Neural crest cell (in vitro differentiated cells): ENCODE results near the gene B3GLCT. TPM values are rescaled to one million over a fixed set of nuclear protein-coding genes. Genes with fewer than 3 reads are reported as not detected.

ENCODE experiments used
- DNase-seq: peaks from one replicate; pipeline ENCODE4 v3.0.0; 2021; ENCODE audit warnings: low read depth, mixed read lengths, low spot score
- H3K27ac Mint-ChIP-seq: one replicate; pipeline ENCODE4 v1.8.0; 2021; ENCODE audit warnings: mild to moderate bottlenecking, mixed read lengths; ENCODE audit not compliant: unreplicated experiment
- H3K27me3 Mint-ChIP-seq: 2 replicates; pipeline ENCODE4 v1.8.0; 2021; ENCODE audit warnings: low read depth, mild to moderate bottlenecking, mixed read lengths
- H3K36me3 Mint-ChIP-seq: 2 replicates; pipeline ENCODE4 v1.8.0; 2021; ENCODE audit warnings: low read depth, mild to moderate bottlenecking, mixed read lengths
- H3K4me1 Mint-ChIP-seq: 2 replicates; pipeline ENCODE4 v1.8.0; 2021; ENCODE audit warnings: mixed read lengths
- H3K4me3 Mint-ChIP-seq: one replicate; pipeline ENCODE4 v1.8.0; 2021; ENCODE audit warnings: mild to moderate bottlenecking, mixed read lengths
- H3K9me3 Mint-ChIP-seq: 2 replicates; pipeline ENCODE4 v1.8.0; 2021; ENCODE audit warnings: mixed read lengths
- total RNA-seq: library from RNA; stranded (reverse); gene quantifications from 2 replicates; pipeline ENCODE4 v1.2.1, GENCODE V29; 2021
- TF ChIP-seq, protein P1 (sequence below): fragments of 200-600 bp; sonication (generic); conservative IDR thresholded peaks from 2 replicates; pipeline ENCODE4 v1.5.0; 2021; ENCODE audit warnings: antibody characterized with exemption, mild to moderate bottlenecking

The B3GLCT gene
- total RNA-seq, 1 donor from 2014 or later, result 16.8 TPM

DNA sequence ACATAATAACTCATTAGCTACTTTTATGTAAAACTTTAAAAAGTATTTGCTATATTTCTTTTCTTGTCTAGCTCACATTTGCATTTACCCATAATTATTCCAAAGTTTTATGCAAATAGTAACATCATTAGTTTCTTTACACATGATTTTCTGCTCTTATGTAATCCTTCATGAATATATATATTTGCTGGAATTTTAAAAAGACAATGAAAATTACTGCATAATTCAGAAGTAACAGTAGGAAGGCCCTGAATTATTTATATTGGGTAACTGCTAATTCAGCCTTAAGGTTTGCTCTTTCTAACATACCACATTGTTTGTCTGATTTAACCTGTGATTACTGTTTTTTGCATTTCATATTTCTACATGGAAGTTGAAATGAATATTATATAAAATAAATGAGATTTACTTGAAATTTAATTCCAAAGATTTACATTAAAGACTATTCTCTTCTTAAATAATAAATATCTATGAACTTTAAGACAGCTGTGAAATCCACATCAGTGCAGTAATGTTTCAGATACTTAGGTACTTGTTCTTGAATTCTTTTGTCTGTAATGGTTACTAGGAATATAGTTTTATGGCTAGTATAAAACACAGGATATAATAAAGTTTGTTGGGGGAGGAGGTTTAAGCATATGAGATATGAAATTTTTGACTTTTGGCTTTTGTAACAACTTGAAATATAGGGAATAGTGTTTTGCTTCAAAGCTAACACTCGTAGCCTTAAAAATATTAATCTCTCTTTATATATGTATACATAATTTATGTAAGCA, 46.0 kb downstream of the B3GLCT start:
- TF ChIP-seq, protein P1, sequence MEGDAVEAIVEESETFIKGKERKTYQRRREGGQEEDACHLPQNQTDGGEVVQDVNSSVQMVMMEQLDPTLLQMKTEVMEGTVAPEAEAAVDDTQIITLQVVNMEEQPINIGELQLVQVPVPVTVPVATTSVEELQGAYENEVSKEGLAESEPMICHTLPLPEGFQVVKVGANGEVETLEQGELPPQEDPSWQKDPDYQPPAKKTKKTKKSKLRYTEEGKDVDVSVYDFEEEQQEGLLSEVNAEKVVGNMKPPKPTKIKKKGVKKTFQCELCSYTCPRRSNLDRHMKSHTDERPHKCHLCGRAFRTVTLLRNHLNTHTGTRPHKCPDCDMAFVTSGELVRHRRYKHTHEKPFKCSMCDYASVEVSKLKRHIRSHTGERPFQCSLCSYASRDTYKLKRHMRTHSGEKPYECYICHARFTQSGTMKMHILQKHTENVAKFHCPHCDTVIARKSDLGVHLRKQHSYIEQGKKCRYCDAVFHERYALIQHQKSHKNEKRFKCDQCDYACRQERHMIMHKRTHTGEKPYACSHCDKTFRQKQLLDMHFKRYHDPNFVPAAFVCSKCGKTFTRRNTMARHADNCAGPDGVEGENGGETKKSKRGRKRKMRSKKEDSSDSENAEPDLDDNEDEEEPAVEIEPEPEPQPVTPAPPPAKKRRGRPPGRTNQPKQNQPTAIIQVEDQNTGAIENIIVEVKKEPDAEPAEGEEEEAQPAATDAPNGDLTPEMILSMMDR, result no peak
- Mint-ChIP-seq H3K27ac (no peak overlapping the region), H3K4me1 (peaks cover 5% of the 10 kb centered on the region), H3K36me3 (peaks cover 11% of the 10 kb centered on the region), H3K4me3 (no peak overlapping the region), H3K27me3 (no peaks in the 10 kb centered on the region), H3K9me3 (peaks cover 2% of the 10 kb centered on the region)
- no peak for DNase-seq

DNA sequence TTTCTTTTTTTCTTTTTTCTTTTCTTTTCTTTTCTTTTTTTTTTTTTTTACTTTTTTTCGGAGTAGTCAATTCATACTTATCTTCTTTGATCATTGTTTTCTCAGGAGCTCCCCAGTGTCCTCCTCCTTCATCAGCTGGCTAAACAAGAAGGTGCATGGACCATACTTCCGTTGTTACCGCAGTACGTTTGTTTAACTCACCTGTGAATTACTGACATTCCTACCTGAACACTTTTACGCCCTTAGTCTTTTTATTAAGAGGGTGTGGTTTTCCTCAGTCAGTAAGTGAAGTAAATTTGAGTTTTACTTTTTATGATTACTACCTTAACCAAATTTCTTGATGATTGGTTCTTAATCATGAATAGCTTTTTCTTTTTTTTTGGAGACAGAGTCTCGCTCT, 47.1 kb downstream of the B3GLCT start:
- TF ChIP-seq, protein P1, result no peak
- H3K9me3 Mint-ChIP-seq, result peaks cover 7% of the 10 kb centered on the region
- no peak overlapping the region for H3K4me3 Mint-ChIP-seq
- no peak for DNase-seq
- H3K36me3 Mint-ChIP-seq, result peaks cover 20% of the 10 kb centered on the region
- no peak overlapping the region for H3K27ac Mint-ChIP-seq
- peaks cover 5% of the 10 kb centered on the region for H3K4me1 Mint-ChIP-seq
- H3K27me3 Mint-ChIP-seq, result no peaks in the 10 kb centered on the region

DNA sequence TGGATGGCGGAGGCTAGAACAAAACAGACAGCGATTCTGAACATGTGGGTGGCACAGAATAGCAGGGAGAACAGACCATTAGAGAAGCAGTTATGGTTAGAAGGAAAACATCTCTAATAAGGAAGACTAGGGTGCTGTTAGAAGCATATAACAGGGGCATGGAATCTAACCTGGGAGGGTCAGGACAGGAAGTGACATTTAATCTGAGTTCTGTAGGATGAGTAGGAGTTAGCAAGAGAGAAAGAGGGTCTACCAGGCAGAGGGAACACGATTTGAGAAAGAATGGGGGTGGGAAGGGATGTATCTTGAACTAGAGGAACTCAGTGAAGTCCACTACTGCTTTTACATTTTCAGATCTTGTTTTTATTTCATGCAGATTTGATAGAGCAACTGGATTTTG, 48.6 kb downstream of the B3GLCT start:
- H3K27me3 Mint-ChIP-seq, result no peaks in the 10 kb centered on the region
- peaks cover 5% of the 10 kb centered on the region for H3K4me1 Mint-ChIP-seq
- TF ChIP-seq, protein P1, result no peak
- peaks cover 32% of the 10 kb centered on the region for H3K36me3 Mint-ChIP-seq
- peaks cover 13% of the 10 kb centered on the region for H3K9me3 Mint-ChIP-seq
- no peak overlapping the region for H3K27ac Mint-ChIP-seq
- H3K4me3 Mint-ChIP-seq, result no peak overlapping the region
- DNase-seq, result no peak

DNA sequence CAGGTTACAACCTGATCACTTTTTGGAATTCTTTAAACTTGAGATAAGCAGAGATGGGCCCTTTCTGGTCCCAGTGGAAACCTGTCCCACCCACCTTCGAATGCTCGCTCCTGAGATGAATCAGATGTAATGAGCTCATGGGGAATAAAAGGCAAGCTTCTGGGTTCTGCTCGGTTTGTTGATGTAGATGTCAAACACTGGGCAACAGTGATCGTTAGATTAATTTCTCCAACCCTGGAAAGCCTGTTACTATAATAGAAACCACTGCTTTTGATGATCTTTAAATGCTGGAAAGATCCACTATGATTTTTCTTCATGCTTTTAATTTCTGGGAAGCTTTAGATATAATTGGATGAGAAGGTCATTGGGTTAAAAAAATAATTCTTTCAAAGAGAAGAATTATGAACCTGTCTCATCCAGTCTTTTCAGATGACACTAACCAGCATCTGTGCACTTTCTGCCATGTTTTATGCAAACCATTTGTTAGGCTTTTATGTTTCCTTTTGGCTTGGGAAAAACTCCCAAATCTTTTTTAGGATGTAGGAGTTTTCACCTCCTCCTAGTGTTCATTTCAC, 49.3 kb downstream of the B3GLCT start:
- peaks cover 37% of the 10 kb centered on the region for H3K36me3 Mint-ChIP-seq
- no peak overlapping the region for H3K27ac Mint-ChIP-seq
- peaks cover 5% of the 10 kb centered on the region for H3K4me1 Mint-ChIP-seq
- H3K4me3 Mint-ChIP-seq, result no peak overlapping the region
- H3K27me3 Mint-ChIP-seq, result no peaks in the 10 kb centered on the region
- no peak for DNase-seq
- TF ChIP-seq, protein P1, result no peak
- peaks cover 13% of the 10 kb centered on the region for H3K9me3 Mint-ChIP-seq

DNA sequence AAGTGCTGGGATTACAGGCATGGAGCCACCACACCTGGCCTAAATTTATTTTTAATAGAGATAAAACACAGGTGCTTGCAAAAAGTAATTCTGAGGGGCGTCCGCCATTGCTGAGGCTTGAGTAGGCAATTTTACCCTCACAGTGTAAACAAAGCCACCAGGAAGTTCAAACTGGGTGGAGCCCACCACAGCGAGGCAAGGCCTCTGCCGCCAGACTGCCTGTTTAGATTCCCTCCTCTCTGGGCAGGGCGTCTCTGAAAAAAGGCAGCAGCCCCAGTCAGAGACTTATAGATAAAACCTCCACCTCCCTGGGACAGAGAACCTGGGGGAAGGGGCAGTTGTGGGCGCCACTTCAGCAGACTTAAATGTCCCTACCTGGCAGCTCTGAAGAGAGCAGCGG, 50.7 kb downstream of the B3GLCT start:
- Mint-ChIP-seq H3K9me3 (peaks cover 13% of the 10 kb centered on the region), H3K27ac (no peak overlapping the region), H3K4me1 (peaks cover 5% of the 10 kb centered on the region), H3K27me3 (no peaks in the 10 kb centered on the region), H3K4me3 (no peak overlapping the region), H3K36me3 (peaks cover 45% of the 10 kb centered on the region)
- DNase-seq, result no peak
- TF ChIP-seq, protein P1, result no peak
